ENCODE results near the gene AHNAK.

AHNAK gene

DNA sequence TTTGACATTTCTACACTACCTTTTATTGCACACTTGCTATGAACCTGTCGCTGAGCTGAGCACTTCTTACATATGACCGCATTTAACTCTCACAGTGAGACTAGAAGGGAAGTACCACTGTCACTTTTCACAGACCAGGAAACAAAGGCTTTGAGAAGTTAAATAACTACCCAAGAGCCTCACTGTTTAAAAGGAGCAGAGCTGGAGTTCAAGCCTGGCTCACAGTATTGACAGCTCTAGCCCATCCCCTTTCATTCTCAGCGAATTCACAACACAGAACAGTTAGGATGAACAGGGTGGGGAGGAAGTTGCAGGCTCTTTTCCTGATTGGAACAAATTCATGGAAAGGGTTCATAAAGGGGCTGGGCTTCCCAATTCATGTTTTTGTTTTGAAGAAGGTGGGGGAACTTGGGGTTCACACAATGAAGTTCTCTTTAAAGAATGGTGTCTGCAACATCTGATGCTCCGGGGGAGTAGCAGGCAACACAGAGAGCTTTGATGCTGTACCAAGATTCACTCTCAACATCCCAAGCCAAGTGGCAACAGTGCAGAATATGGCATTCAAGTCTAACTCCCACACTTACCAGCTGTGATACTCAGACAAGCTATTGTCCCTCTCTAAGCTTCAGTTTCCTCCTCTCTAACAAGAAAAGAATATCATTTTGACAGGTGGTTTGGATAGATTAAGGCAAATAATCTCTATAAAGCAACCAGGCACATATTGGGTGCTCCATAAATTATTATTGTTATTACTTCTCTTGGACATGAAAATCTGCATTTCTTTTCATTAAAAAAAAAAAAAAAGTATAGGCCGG, 110.6 kb downstream of the AHNAK start:
- DNase-seq: peak in 13 of 56 donors; percentile 10 to 69 (median 34)

DNA sequence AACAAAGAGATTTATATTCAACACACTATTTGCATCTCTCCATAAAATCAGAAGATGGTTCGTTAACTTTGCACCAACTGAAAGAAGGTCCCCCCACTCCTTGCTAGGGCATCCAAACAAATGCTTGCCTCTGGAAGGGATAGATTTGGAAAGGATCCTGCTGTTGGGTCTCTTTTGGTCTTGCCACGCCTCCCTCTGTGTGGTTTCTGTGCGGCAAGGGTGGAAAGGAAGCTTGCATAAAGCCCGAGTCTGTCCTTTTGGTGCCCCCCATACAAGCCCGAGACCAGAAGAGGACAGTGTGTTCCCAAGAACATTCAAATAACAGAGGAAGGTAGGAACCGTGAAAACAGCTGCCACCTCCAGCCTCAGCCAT, 112.7 kb downstream of the AHNAK start:
- no peak for DNase-seq

DNA sequence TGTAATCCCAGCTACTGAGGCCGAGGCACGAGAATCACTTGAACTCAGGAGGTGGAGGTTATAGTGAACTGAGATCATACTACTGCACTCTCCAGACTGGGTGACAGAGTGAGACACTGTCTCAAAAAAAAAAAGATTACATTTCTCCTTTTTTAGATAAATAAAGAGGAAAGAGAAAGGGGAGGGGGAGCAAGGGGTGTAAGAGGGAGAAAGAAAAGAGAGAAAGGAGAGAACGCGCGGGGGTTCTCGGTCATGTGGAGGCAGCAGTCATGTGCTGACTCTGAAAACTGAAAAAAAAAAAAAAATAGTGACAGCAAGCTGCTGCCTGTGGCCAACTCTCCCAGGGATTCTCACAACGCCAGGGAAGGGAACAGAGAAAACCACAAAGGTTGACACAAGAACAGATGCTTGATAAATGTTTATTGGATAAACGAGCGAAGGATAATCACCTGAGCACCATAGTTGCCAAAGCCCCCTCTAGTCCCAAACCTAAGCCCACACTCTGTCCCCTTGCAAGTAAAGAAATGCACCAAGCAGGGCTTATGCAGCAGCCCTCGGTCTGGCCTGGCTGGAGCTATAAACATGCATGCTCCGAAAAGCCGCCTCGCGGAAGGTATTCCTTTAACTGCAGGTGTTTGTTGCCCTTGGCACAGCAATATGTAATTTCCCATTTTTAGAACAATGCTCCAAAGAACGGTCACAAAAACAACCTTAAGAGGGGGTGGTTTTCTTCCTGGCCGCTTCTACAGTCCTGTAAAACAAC, 113.3 kb downstream of the AHNAK start:
- DNase-seq: no peak

DNA sequence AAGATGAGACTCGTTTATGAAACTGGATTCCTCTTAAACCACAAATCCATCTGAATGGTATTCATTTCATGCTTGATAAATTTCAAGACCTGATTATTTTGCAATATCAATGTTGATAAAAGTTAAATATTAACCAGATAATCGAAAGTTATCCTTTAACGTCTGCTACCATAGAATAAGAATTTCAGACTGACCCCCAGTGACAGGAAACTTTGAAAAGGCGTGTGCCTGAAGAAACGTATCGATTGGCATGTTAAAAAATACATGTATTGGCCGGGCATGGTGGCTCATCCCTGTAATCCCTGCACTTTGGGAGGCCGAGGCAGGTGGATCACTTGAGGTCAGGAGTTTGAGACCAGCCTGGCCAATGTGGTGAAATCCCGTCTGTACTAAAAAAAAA, 113.9 kb downstream of the AHNAK start:
- DNase-seq: no peak

DNA sequence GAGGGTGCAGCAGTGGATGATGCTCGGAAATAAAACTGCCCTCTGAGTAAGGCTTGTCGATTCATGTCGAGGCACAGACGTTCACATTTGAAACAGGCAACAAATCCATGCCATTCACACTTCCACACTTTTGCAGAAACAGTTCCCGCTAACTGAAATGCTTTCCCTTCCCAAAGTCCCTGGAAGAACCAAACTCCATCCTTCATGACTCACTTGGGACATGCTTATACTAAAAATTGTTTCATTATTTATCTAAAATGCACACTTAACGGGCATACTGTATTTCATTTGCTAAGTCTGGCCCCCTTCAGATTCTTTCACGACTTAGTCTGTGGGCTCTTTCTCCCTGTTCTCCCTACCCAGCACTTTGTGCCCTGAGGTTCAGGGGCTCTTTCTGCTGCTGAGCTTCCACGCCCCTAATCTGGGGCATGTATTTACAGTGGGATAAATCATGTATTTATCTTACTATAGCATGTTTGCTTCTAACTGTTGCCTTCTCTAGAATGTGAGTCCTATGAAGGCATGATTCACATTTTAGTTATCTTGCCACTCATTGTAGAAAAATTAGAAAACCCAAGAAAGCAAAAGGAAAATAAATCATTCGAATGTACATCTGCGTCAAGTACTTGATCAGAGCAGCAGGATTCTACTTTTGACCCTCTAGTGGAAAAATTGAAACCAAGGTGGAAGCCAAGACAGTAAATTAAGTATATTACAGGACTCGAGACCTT, 115.3 kb downstream of the AHNAK start:
- DNase-seq: no peak

DNA sequence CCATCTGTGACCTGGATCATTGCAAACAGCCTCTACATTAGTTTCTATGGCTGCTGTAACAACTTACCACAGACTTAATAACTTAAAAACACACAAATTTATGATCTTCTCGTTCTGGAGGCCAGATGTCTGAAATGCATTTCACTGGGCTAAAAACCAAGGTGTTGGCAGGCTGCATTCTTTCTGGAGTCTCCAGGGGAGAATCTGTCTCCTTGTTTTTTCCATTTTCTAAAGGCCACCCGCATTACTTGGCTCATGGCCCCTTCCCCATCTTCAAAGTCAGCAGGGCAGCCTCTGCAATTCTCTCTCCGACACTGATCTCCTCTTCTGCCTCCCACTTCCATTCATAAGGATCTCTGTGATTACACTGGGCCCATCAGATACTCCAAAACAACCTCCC, 116.2 kb downstream of the AHNAK start:
- no peak for DNase-seq

DNA sequence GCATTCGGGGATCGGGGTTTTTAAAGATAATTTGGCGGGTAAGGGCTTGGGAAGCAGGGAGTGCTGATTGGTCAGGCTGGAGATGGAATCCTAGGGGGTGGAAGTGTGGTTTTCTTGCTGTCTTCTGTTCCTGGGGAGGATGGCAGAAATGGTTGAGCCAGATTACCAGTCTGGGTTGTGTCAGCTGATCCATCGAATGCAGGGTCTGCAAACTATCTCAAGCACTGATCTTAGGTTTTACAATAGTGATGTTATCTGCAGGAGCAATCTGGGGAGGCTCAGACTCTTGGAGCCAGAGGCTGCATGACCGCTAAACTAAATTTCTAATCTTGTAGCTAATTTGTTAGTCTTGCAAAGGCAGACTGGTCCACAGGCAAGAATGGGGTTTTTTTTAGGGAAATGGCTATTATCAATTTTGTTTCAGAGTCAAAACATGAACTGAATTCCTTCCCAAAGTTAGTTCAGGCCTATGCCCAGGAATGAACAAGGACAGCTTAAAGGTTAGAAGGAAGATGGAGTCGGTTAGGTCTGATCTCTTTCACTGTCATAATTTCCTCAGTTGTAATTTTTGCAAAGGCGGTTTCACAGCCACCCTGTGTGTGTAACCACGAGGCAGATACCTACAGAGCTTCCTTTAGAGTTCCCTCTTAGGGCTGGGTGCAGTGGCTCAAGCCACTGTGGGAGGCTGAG, 117.6 kb downstream of the AHNAK start:
- no peak for DNase-seq

DNA sequence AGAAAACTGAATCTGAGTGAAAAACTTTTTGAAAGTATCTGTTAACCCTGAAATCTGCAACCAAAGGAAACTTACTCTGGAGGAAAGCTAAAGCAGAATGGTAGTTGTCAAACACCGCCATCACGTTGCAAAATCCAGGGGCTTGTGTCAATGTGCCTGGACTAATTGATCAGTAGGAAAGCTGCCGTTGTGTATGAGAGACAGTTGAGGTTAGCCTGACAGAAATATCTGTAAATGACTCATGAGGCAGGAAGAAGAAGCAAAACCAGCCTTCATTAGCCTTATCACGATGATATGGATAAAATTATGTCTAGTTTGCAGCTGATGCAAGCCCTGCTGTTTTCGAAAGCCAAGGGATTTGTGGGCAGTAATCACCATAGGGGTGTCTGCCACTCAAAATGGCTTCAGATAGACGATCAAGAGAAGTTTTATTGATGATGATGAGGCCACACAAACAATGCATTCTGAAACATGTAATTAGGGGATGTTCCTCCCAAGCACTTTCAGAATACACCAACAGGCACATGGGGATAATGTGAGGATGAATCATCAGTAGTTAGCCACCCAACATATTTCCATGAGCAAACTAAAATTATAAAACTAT, 118.9 kb downstream of the AHNAK start:
- DNase-seq: peak in 2 of 56 donors; percentile 7 to 31

DNA sequence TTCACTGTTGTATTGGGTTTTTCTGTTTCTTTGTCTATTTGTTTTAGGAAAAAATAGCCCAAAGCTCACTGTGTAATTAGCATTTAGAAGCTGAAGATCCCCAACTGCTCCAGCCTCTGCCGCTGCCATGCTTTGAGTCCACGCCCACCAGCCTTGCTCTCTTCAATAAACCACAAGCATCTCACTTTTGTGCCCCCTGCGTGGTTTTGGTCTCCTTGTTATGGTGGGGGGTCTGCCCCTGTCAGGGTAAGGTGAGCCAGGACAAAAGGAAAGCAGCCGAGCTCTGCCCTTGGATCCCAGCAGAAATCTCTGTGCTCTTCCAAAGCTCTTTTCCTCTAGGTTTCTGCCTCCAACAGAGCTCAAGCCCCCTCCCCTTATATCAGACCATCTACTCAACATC, 123.6 kb downstream of the AHNAK start:
- no peak for DNase-seq

DNA sequence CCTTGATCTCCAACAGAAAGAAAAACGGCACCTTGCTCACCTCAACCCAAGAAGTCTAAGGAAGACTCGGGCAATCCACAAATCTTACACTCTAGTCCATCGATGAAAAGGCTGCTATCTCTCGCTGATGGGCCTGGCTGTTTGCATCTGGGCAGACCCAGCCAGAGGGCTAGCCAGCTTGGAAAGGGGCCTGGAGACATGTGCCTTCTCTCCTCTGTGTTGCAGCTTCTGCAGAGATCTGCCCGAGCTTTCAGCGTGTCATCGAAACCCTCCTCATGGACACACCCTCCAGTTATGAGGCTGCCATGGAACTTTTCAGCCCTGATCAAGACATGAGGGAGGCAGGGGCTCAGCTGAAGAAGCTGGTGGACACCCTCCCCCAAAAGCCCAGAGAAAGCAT, 124.6 kb downstream of the AHNAK start:
- DNase-seq: no peak

DNA sequence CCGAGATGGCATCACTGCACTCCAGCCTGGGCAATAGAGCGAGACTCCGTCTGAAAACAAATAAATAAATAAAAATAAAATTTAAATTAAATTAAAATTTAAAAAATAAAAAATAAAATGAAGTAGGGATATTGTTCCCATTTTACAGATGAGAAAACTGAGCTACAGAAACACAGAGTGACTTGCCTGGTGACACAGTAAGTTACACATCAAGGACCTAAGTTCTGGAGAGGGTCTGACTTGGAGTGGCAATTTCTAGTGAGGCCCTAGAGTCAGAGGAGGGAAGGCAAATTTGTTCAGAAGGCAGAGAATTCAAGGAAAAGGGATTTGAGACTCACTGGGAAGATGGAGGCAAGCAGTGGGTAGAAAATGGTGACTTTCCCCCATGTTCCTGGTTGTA, 125.7 kb downstream of the AHNAK start:
- DNase-seq: no peak

DNA sequence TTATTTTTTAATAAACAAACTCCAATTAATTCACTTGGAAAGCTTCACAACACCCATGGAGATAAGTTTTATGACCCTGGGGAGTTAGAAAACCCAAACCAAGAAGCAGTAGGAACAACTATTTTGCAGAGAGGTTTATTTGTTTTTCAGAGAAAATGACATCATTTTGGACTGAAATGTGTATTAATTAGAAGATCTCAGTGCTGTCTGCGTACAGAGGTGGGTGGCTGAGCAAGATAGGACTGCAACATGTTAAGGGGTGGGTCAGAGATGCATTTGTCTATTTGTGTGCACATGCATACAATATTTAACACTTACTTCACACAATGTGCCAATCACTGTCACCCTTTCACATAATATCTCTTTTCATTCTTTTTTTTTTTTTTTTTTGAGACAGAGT, 126.7 kb downstream of the AHNAK start:
- DNase-seq: no peak

DNA sequence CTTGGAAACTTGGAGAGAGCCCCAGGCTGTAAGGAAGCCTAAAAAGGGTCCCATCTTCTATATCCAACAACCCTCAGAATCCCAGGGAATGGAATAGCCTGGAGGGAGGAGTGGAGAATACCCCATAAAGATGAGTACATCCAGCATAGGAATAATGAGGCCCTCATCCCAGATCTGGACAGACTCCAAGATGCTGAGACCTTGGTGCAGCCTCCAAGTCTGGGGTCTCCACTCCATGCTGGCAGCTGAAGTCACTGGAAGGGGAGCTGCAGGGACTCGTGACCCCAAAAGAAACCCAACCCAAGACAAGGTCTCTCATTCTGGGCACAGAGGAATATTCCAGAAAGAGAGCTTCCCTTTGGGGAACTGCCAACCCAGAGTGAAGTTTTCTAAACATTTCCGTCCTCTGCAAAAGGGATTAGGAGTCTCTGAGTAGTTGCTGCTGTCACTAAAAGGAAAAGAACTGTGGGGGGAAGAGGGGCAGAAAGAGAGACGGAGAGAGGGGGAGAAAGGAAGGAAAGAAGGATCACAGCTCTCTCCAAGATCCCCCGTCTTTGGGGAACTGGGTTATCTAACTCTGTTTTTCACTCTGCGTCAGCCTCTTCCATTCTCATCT, 127.2 kb downstream of the AHNAK start:
- peak in 1 of 56 donors; percentile 42 for DNase-seq

DNA sequence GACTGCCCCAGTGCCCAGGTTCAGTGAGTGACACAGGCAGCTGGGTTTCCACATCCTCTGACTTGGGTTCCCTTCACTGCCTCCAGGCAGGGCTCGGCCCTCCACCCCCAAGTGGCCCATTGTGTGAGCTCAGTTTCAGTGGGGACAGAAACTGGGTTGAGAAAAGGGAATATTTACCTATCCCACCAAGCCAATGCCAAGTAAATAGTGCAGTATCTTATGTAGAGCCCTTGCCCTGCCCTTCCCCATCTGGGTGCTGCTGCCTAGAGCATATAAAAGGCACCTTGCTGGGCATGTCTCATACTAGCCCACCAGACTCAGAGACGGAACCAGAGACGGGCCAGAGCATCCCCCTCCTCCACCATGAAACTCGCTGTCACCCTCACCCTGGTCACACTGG, 127.9 kb downstream of the AHNAK start, which contains the start of gene SCGB1A1:
Gene SCGB1A1 (plus strand): TSS at position 301 of the 400 bp plus-strand sequence. CDS start 63 bp downstream, at position 364.
- DNase-seq: no peak

DNA sequence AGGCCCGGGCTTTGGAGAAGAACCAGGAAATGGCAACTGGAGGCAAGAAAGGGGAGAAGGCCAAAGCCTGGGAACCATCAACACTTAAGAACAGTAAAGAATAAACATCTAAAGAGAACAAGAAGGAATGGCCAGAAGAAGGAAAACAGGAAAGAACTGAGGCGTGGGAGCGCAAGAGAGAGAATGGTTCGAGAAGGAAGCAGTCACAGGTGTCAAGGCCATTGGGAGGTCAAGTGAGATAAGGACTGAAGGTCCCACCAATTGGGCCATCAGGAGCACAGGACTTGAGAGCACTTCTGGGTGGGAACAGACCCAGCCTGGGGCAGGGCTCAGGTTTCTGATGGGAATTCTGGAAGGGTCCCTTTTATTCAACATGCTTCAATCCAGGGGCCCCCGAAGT, 128.5 kb downstream of the AHNAK start:
- DNase-seq: no peak

DNA sequence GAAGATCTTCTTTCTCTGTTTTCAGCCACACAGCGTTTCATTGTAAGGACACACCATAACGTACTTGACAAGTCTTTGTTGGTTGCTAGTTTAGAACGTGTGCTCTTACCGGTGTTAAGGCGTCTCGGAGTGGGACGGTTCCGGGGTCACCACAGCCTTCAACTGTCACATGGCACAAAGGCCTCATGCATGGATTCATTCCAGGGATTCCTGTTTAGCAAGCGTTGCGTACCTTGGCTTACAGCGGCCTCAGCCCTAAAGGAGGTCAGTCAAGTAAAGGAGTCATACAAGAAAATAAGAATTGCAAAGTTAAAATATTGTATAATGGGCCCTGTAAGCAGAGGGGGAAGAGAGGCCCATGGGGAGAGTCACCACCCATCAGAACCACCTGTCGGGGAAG, 130.0 kb downstream of the AHNAK start:
- no peak for DNase-seq

DNA sequence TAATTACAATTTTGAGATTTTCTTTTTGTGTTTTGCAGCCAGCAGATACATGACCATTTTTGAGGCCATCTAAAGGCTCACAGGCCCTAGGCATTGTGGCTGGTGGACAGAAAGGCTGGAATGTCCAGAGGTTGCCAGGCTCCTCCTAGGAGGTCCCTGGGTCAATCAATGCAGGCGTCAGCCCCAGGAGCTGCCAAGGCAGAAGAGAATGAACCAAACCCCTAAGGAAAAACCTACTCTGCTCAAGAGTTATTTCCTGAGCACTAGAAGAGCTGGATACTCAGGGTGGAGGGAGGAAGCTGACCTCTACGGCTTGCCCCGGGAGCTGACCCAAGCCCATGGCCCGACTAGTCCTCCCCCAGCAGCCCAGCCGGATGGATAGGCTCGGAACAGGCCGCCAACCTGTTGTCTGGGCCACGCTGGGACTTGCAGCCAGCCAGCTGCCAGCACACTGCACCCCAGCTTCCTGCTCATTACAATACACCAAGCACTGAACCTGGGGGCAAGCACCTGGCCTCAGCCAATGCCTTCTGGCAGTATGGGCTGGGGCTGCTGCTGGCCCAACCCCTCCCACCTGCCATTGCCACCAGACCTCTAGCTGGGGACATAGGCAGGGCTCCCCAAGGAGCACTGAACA, 133.4 kb downstream of the AHNAK start:
- no peak for DNase-seq

DNA sequence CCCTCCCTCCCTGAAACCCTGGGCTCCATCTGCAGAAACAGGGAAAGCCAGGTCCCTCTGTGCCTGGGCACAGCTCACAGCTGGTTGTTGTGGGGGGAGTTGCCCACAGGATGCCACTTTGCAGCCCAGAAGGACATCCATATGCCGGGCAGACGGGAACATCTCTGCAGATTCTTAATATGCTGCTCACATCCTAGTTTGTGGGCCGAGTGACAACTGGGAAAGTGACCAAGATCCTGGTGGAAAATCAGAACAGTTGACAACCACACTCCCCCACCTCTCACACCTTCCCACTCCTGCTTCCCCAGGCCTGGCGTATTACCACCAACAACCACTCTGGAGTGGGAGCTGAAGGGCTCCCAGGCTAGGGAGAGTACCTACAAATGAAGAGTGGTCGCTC, 135.1 kb downstream of the AHNAK start:
- peak in 21 of 56 donors; percentile 11 to 67 (median 37) for DNase-seq

DNA sequence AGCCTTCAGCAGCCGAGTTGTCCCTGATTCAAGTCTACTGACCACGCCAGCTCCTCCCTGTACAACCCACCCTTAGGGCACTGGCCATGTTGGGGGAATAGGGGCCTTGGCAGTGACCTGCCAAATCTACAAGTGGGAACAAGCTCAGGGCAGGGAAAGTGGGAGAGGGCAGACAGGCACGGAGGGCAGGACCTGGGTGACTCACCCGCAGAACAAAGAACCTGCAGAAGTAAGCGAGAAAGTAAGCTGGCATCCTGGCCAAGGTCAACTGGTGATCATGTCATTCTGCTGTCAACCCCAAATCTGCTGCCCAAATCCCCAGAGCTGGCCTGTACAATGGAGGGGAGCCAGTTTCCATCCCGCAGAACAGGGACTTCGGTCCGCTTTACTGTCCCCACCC, 135.6 kb downstream of the AHNAK start:
- no peak for DNase-seq

DNA sequence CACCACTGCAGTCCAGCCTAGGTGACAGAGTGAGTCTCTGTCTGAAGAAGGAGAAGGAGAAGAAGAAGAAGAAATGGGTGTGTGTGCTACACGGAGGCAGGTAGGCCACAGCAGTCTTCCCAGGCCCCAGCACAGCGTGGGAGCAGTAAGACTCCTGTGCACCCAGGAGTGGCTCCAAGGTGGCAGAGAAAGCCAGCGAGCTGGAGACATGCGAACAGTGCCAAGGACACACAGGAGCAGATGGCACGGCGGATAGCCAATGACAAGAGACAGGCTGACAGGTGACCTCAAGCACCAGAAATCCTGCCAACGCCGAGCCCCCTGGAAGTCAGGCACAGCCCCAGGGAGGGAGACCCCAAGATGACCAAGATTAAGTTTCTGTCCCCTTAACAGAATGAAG, 136.8 kb downstream of the AHNAK start:
- DNase-seq: no peak

Data from amygdala (tissue), 56 donors.